HepG2 (cell line): ENCODE results near the gene NNAT. TPM values are rescaled to one million over a fixed set of nuclear protein-coding genes. Genes with fewer than 3 reads are reported as not detected.

Source experiments
- ATAC-seq: fragments of 200-7000 bp; cut with Tn5 transposase; 3 replicates; pipeline ENCODE4 v1.9.1; 2020; ENCODE audit warnings: mild to moderate bottlenecking, moderate library complexity
- BruUV-seq: library from RNA; stranded (reverse); fragments of 400-500 nt; replicated peaks from 2 replicates; lab custom pipeline; 2021; lab: Mats Ljungman, UMichigan
- CTCF ChIA-PET: fragments of 300-600 bp; formaldehyde crosslinking; extraction: SDS; loops from one replicate; lab custom pipeline; 2021; ENCODE audit warnings: low total read pairs, inconsistent platforms, low intra/inter-chr PET ratio; lab: Yijun Ruan, JAX
- POLR2A ChIA-PET: fragments of 350-600 bp; sonication (Branson Sonifier 250); formaldehyde crosslinking; loops from one replicate; lab custom pipeline; 2020; ENCODE audit warnings: antibody characterized with exemption, inconsistent platforms; lab: Yijun Ruan, JAX
- DNase-seq: peaks from one replicate; pipeline ENCODE4 v3.0.0-alpha.2; 2015; ENCODE audit warnings: low spot score
- FAIRE-seq: peaks from 3 replicates; lab custom pipeline; 2011; peaks lifted over from hg19 to GRCh38; lab: Jason Lieb, UNC
- H2AFZ ChIP-seq: one replicate; pipeline ENCODE4 v1.6.1; 2011; ENCODE audit warnings: low read length, inconsistent platforms
- H3K27ac ChIP-seq: fragments of 300-600 bp; 3 replicates; pipeline ENCODE4 v1.8.0; 2011; ENCODE audit warnings: mixed run types, mild to moderate bottlenecking, mixed read lengths, low read length, inconsistent platforms; ENCODE audit not compliant: insufficient read depth; ENCODE audit errors: extremely low read length
- H3K27me3 ChIP-seq, 2 experiments: fragments of 200-600 bp in 1 of 2; 2 replicates in 1 of 2; 3 replicates in 1 of 2; pipeline versions ENCODE4 v1.6.0 to v1.8.0; 2011; ENCODE audit warnings: low read length in 2 of 2, mild to moderate bottlenecking in 2 of 2, moderate library complexity in 2 of 2, inconsistent platforms in 1 of 2; ENCODE audit not compliant: insufficient read depth in 2 of 2, control insufficient read depth in 1 of 2
- H3K36me3 ChIP-seq, 2 experiments: fragments of 200-600 bp in 1 of 2; replicated peaks in 1 of 2; 2 replicates in 1 of 2; 3 replicates in 1 of 2; pipeline versions ENCODE4 v1.5.1 to v1.8.0; 2011; ENCODE audit warnings: low read length in 2 of 2, inconsistent platforms in 1 of 2; ENCODE audit not compliant: insufficient read depth in 2 of 2, control insufficient read depth in 1 of 2
- H3K4me1 ChIP-seq: 2 replicates; pipeline ENCODE4 v1.5.1; 2012; ENCODE audit warnings: low read length, inconsistent platforms; ENCODE audit not compliant: insufficient read depth
- H3K4me2 ChIP-seq: 2 replicates; pipeline ENCODE4 v1.6.0; 2011; ENCODE audit warnings: low read depth, low read length, inconsistent platforms
- H3K4me3 ChIP-seq, 3 experiments: fragments of 200-600 bp in 1 of 3; sonication (generic), shearing (Covaris generic) in 1 of 3; replicated peaks in 1 of 3; 2 replicates each; pipeline ENCODE4 v1.5.1; 2011 to 2016; ENCODE audit warnings: low read length in 3 of 3, inconsistent platforms in 2 of 3, low read depth in 2 of 3, mild to moderate bottlenecking in 2 of 3, control low read depth in 1 of 3, mixed read lengths in 1 of 3; ENCODE audit not compliant: insufficient read depth in 1 of 3
- H3K79me2 ChIP-seq: one replicate; pipeline ENCODE4 v1.6.1; 2011; ENCODE audit warnings: low read length, inconsistent platforms; ENCODE audit not compliant: insufficient read depth
- H3K9ac ChIP-seq: 2 replicates; pipeline ENCODE4 v1.6.0; 2011; ENCODE audit warnings: mild to moderate bottlenecking, low read depth, low read length, inconsistent platforms; ENCODE audit not compliant: insufficient read depth
- H3K9me3 ChIP-seq: 2 replicates; pipeline ENCODE4 v1.5.1; 2012; ENCODE audit warnings: mild to moderate bottlenecking, low read length
- H4K20me1 ChIP-seq: 2 replicates; pipeline ENCODE4 v1.6.0; 2011; ENCODE audit warnings: inconsistent platforms, mild to moderate bottlenecking, low read length, moderate library complexity; ENCODE audit not compliant: insufficient read depth
- BORCS8-MEF2B ChIP-seq: sonication (generic); formaldehyde crosslinking; IDR thresholded peaks from 2 replicates; pipeline ENCODE4 v1.8.0; 2022; ENCODE audit warnings: mild to moderate bottlenecking, missing genetic modification reagents
- GATAD2A ChIP-seq: IDR thresholded peaks from 2 replicates; pipeline ENCODE4 v1.6.1; 2016
- KLF13 ChIP-seq: sonication (generic); formaldehyde crosslinking; IDR thresholded peaks from 2 replicates; pipeline ENCODE4 v1.4.0; 2020; ENCODE audit warnings: mild to moderate bottlenecking, missing genetic modification reagents
- MAX ChIP-seq: IDR thresholded peaks from 2 replicates; pipeline ENCODE4 v1.6.1; 2012; ENCODE audit warnings: inconsistent platforms
- RARA ChIP-seq: IDR thresholded peaks from 2 replicates; pipeline ENCODE4 v1.6.1; 2016; ENCODE audit warnings: missing genetic modification reagents, missing compliant biosample characterization
- RBM22 ChIP-seq: fragments of 200-400 bp; formaldehyde crosslinking; optimal IDR thresholded peaks from 2 replicates; pipeline ENCODE3; 2017; ENCODE audit warnings: mild to moderate bottlenecking, low read length, moderate library complexity
- SKI ChIP-seq: fragments of 450-650 bp; IDR thresholded peaks from one replicate; pipeline ENCODE4 v1.6.1; 2018; ENCODE audit warnings: mild to moderate bottlenecking; ENCODE audit not compliant: partially characterized antibody
- ZNF224 ChIP-seq: sonication (generic); formaldehyde crosslinking; IDR thresholded peaks from 2 replicates; pipeline ENCODE4 v1.5.0; 2020; ENCODE audit warnings: mild to moderate bottlenecking, missing genetic modification reagents
- ZNF446 ChIP-seq: sonication (generic); formaldehyde crosslinking; IDR thresholded peaks from 2 replicates; pipeline ENCODE4 v1.5.0; 2020; ENCODE audit warnings: mild to moderate bottlenecking, missing genetic modification reagents
- ZNF574 ChIP-seq: sonication (generic); formaldehyde crosslinking; IDR thresholded peaks from 2 replicates; pipeline ENCODE4 v1.4.0; 2020; ENCODE audit warnings: missing genetic modification reagents
- ZNF646 ChIP-seq: sonication (generic); formaldehyde crosslinking; IDR thresholded peaks from 2 replicates; pipeline ENCODE4 v1.9.0; 2021; ENCODE audit warnings: mild to moderate bottlenecking, missing genetic modification reagents
- ZNF850 ChIP-seq: sonication (generic); formaldehyde crosslinking; conservative IDR thresholded peaks from 2 replicates; pipeline ENCODE4 v1.9.0; 2021; ENCODE audit warnings: mild to moderate bottlenecking, missing genetic modification reagents
- ZSCAN12 ChIP-seq: sonication (generic); formaldehyde crosslinking; IDR thresholded peaks from 2 replicates; pipeline ENCODE4 v1.9.0; 2021; ENCODE audit warnings: mild to moderate bottlenecking, missing genetic modification reagents
- WGBS: methylation state at CpG from one replicate; pipeline ENCODE4 v1.1.6; 2017; ENCODE audit warnings: low lambda C conversion rate; 5-methylcytosine and 5-hydroxymethylcytosine counted together
- in situ Hi-C: cut with HindIII; loops from 2 replicates; pipeline ENCODE4 v1.10.0; 2017; ENCODE audit warnings: low pct_unique_long_range_greater_than_20kb; ENCODE audit not compliant: extremely low pct_ligation_motif_present
- intact Hi-C: fragments of 100-400 bp; cut with micrococcal nuclease; formaldehyde crosslinking; loops from one replicate; pipeline ENCODE4 v1.10.0; 2022; ENCODE audit not compliant: unreplicated experiment
- polyA plus RNA-seq, 8 experiments: library from polyadenylated mRNA; depleted of rRNA in 3 of 8; stranded (reverse) in 7 of 8; unstranded in 1 of 8; fragments of >200 nt; fragmentation: Illumina TruSeq in 4 of 8; extraction: Trizol in 4 of 8; gene quantifications; 2 replicates each; pipeline versions ENCODE4 v1.2.1 to v1.2.3, GENCODE V29; 2011 to 2016; ENCODE audit warnings: low read depth in 4 of 8, missing spikeins in 1 of 8, mixed read lengths in 1 of 8; ENCODE audit not compliant: insufficient read depth in 1 of 8
- total RNA-seq, 5 experiments: library from RNA; depleted of rRNA; stranded (reverse); fragments of >200 nt; fragmentation: Illumina TruSeq; extraction: Trizol; gene quantifications; 2 replicates each; pipeline ENCODE4 v1.2.3, GENCODE V29; 2016; ENCODE audit warnings: low read depth in 1 of 5

NNAT gene
- total and polyA plus RNA-seq, 2 of the 13 experiments (the other 11 are each of a cell fraction or from before 2014, with no cell fraction given) = not detected

- TF ChIP-seq RBM22 = peak; percentile 50
- TF ChIP-seq MAX = peak; percentile 68; the same call in 1 of the 2 replicates
- TF ChIP-seq RARA (CRISPR knock-in tag) = peak; percentile 37; the same call in 1 of the 2 replicates
- TF ChIP-seq GATAD2A = peak; percentile 40; the same call in 1 of the 2 replicates
- no peak for TF ChIP-seq SKI
These were observed 4.0 kb upstream of the NNAT start (continued) for GRCh38 chr20:37516811-37517750.

- H2AFZ ChIP-seq = no peak overlapping the region
- H3K4me3 ChIP-seq = no peak overlapping the region
- no peaks in the 10 kb centered on the region for H3K9me3 ChIP-seq
- intact Hi-C loops = no loop called here
- peaks cover 20 to 53% of the 10 kb centered on the region in 2 experiments for H3K36me3 ChIP-seq
- POLR2A ChIA-PET = interaction anchor here (1.1 to 1.5 kb wide), 2 partner anchors 10 to 13 kb away, joined by 3 to 7 read pairs; partner anchors contain the start of gene BLCAP
- DNase-seq (no peak), ATAC-seq (no peak), FAIRE-seq (no peak)
- no peak overlapping the region for H3K9ac ChIP-seq
- CTCF ChIA-PET = no interaction called here
- no peak for TF ChIP-seq KLF13
- TF ChIP-seq ZNF574 (CRISPR knock-in tag) = no peak
- TF ChIP-seq ZNF850 (CRISPR knock-in tag) = no peak
- TF ChIP-seq ZNF646 = no peak
- TF ChIP-seq ZSCAN12 (CRISPR knock-in tag) = no peak
- no peak for TF ChIP-seq BORCS8-MEF2B (CRISPR knock-in tag)
- no peak for TF ChIP-seq ZNF224 (CRISPR knock-in tag)
- 0 out of 2 replicates have a peak, but pooled peaks have one; percentile 38 for TF ChIP-seq ZNF446
- no TSS peak for BruUV-seq
- H3K79me2 ChIP-seq = peaks cover 53% of the 10 kb centered on the region
- 96% methylated on average over 7 of the region's 7 CpGs for WGBS
- H4K20me1 ChIP-seq = peaks cover 20% of the 10 kb centered on the region
- in situ Hi-C loops = no loop called here
- no peaks in the 10 kb centered on the region for H3K27me3 ChIP-seq
- no peak overlapping the region for H3K4me2 ChIP-seq
- H3K4me1 ChIP-seq = peaks cover 38% of the 10 kb centered on the region
- H3K27ac ChIP-seq = no peak overlapping the region
These were observed 3.0 kb upstream of the NNAT start for GRCh38 chr20:37518059-37518458.
